SJCRH30 (cell line): Measurements from ENCODE around the gene SLC44A4. TPM values are rescaled to one million over a fixed set of nuclear protein-coding genes. Genes with fewer than 3 reads are reported as not detected.

Source experiments
- total RNA-seq: library from RNA; depleted of rRNA; stranded (reverse); fragments of >200 nt; shearing (Covaris generic); gene quantifications from 2 replicates; pipeline ENCODE4 v1.2.3, GENCODE V29; 2014; rRNA removed

SLC44A4 gene
- total RNA-seq, 1 experiment from 2014 or later, result 0.12 TPM

Other genes starting within 250 kb of the SLC44A4 start
- gene BAG6, start 226.3 kb downstream of the SLC44A4 start, total RNA-seq, result 165 and 188 TPM in 2 replicates
- 1.8 and 2.0 TPM in 2 replicates for gene APOM, start 223.1 kb downstream of the SLC44A4 start, total RNA-seq
- 17.6 and 19.0 TPM in 2 replicates for gene C6orf47, start 218.2 kb downstream of the SLC44A4 start, total RNA-seq
- gene GPANK1, start 214.0 kb downstream of the SLC44A4 start, total RNA-seq, result 19.5 and 23.6 TPM in 2 replicates
- gene CSNK2B, start 212.9 kb downstream of the SLC44A4 start, total RNA-seq, result 197 and 208 TPM in 2 replicates
- gene LY6G5B, start 209.0 kb downstream of the SLC44A4 start, total RNA-seq, result 3.2 and 7.0 TPM in 2 replicates
- 0.25 and 1.6 TPM in 2 replicates for gene LY6G5C, start 197.9 kb downstream of the SLC44A4 start, total RNA-seq
- gene ABHD16A, start 175.7 kb downstream of the SLC44A4 start, total RNA-seq, result 18.8 and 22.4 TPM in 2 replicates
- not detected in 2 replicates for gene LY6G6F, start 172.1 kb downstream of the SLC44A4 start, total RNA-seq
- not detected in 2 replicates for gene LY6G6D, start 163.6 kb downstream of the SLC44A4 start, total RNA-seq
- not detected in 2 replicates for gene LY6G6C, start 157.3 kb downstream of the SLC44A4 start, total RNA-seq
- 0.47 TPM in 1 of 2 replicates, not detected in the other for gene MPIG6B, start 155.6 kb downstream of the SLC44A4 start, total RNA-seq
- gene DDAH2, start 149.7 kb downstream of the SLC44A4 start, total RNA-seq, result 39.1 and 42.7 TPM in 2 replicates
- gene CLIC1, start 142.5 kb downstream of the SLC44A4 start, total RNA-seq, result 210 and 234 TPM in 2 replicates
- gene MSH5, start 139.0 kb downstream of the SLC44A4 start, total RNA-seq, result 12.9 and 13.4 TPM in 2 replicates
- gene SAPCD1, start 116.3 kb downstream of the SLC44A4 start, total RNA-seq, result 0.89 and 1.4 TPM in 2 replicates
- 0.28 and 0.34 TPM in 2 replicates for gene VWA7, start 101.7 kb downstream of the SLC44A4 start, total RNA-seq
- 42.5 and 45.8 TPM in 2 replicates for gene VARS1, start 83.2 kb downstream of the SLC44A4 start, total RNA-seq
- 90.1 and 106 TPM in 2 replicates for gene LSM2, start 72.0 kb downstream of the SLC44A4 start, total RNA-seq
- gene HSPA1L, start 63.7 kb downstream of the SLC44A4 start, total RNA-seq, result 0.10 and 0.14 TPM in 2 replicates
- gene HSPA1A, start 63.5 kb downstream of the SLC44A4 start, total RNA-seq, result 0.56 TPM in 1 of 2 replicates, not detected in the other
- gene HSPA1B, start 51.3 kb downstream of the SLC44A4 start, total RNA-seq, result 106 and 118 TPM in 2 replicates
- gene NEU1, start 16.2 kb downstream of the SLC44A4 start, total RNA-seq, result 21.2 and 23.3 TPM in 2 replicates
- gene EHMT2, start 18.7 kb upstream of the SLC44A4 start, total RNA-seq, result 42.1 and 48.4 TPM in 2 replicates
- 4.8 and 5.4 TPM in 2 replicates for gene ZBTB12, start 23.1 kb upstream of the SLC44A4 start, total RNA-seq
- 1.2 and 1.5 TPM in 2 replicates for gene C2, start 48.7 kb upstream of the SLC44A4 start, total RNA-seq
- not detected in 2 replicates for gene CFB, start 67.1 kb upstream of the SLC44A4 start, total RNA-seq
- gene NELFE, start 80.0 kb upstream of the SLC44A4 start, total RNA-seq, result 66.3 and 70.1 TPM in 2 replicates
- gene SKIC2, start 80.2 kb upstream of the SLC44A4 start, total RNA-seq, result 27.3 and 37.4 TPM in 2 replicates
- gene DXO, start 93.1 kb upstream of the SLC44A4 start, total RNA-seq, result 13.8 and 17.8 TPM in 2 replicates
- gene C4A, start 103.1 kb upstream of the SLC44A4 start, total RNA-seq, result 0.81 and 2.5 TPM in 2 replicates
- 1.2 and 1.8 TPM in 2 replicates for gene C4B, start 135.8 kb upstream of the SLC44A4 start, total RNA-seq
- 0.08 TPM in 1 of 2 replicates, not detected in the other for gene CYP21A2, start 159.4 kb upstream of the SLC44A4 start, total RNA-seq
- gene TNXB, start 230.3 kb upstream of the SLC44A4 start, total RNA-seq, result 1.6 and 3.3 TPM in 2 replicates
- gene ATF6B, start 249.2 kb upstream of the SLC44A4 start, total RNA-seq, result 26.1 and 33.0 TPM in 2 replicates